ENCODE results near the gene BAIAP2L1. TPM values are rescaled to one million over a fixed set of nuclear protein-coding genes. Genes with fewer than 3 reads are reported as not detected.

BAIAP2L1 gene
- total and polyA plus RNA-seq, 2 donors = 3.7 to 4.9 TPM

GRCh38 chr7:98360221-98361130, 40.4 kb downstream of the BAIAP2L1 start:
- 68% methylated on average over 10 of the region's 10 CpGs for WGBS
- peak overlapping the region; percentile 15 for H3K27ac ChIP-seq (ENCODE audit: low read depth)
- H3K4me3 ChIP-seq (ENCODE audit: low read depth, low read length) = no peak overlapping the region
- DNase-seq (ENCODE audit: extremely low spot score) = no peak
- no peaks in the 10 kb centered on the region for H3K4me1 ChIP-seq (ENCODE audit: insufficient read depth)
- H3K36me3 ChIP-seq (ENCODE audit: insufficient read depth) = no peaks in the 10 kb centered on the region

GRCh38 chr7:98359395-98359794, 41.5 kb downstream of the BAIAP2L1 start:
- no peaks in the 10 kb centered on the region for H3K4me1 ChIP-seq (ENCODE audit: insufficient read depth)
- DNase-seq (ENCODE audit: extremely low spot score) = no peak
- H3K36me3 ChIP-seq (ENCODE audit: insufficient read depth) = no peaks in the 10 kb centered on the region
- H3K4me3 ChIP-seq (ENCODE audit: low read depth, low read length) = no peak overlapping the region
- WGBS = 85% methylated on average over 13 of the region's 13 CpGs
- H3K27ac ChIP-seq (ENCODE audit: low read depth) = no peak overlapping the region

- Histone ChIP-seq H3K36me3 (ENCODE audit: insufficient read depth) (no peaks in the 10 kb centered on the region), H3K27ac (ENCODE audit: low read depth) (no peak overlapping the region), H3K4me3 (ENCODE audit: low read depth, low read length) (no peak overlapping the region), H3K4me1 (ENCODE audit: insufficient read depth) (no peaks in the 10 kb centered on the region)
- 91% methylated on average over 6 of the region's 6 CpGs for WGBS
- no peak for DNase-seq (ENCODE audit: extremely low spot score)
Observed at GRCh38 chr7:98358706-98359105, 42.2 kb downstream of the BAIAP2L1 start.

- Histone ChIP-seq H3K4me3 (ENCODE audit: low read depth, low read length) (no peak overlapping the region), H3K36me3 (ENCODE audit: insufficient read depth) (no peaks in the 10 kb centered on the region), H3K4me1 (ENCODE audit: insufficient read depth) (no peaks in the 10 kb centered on the region), H3K27ac (ENCODE audit: low read depth) (no peak overlapping the region)
- 66% methylated on average over 7 of the region's 7 CpGs for WGBS
- no peak for DNase-seq (ENCODE audit: extremely low spot score)
Observed at GRCh38 chr7:98357751-98358161, 43.1 kb downstream of the BAIAP2L1 start.

GRCh38 chr7:98355250-98355538, 45.7 kb downstream of the BAIAP2L1 start:
- H3K4me1 ChIP-seq (ENCODE audit: insufficient read depth) = no peaks in the 10 kb centered on the region
- no peak overlapping the region for H3K4me3 ChIP-seq (ENCODE audit: low read depth, low read length)
- WGBS = 92% methylated on average over 6 of the region's 6 CpGs
- H3K27ac ChIP-seq (ENCODE audit: low read depth) = peak overlapping the region; percentile 25
- DNase-seq (ENCODE audit: extremely low spot score) = no peak
- H3K36me3 ChIP-seq (ENCODE audit: insufficient read depth) = no peaks in the 10 kb centered on the region

- H3K36me3 ChIP-seq (ENCODE audit: insufficient read depth) = no peaks in the 10 kb centered on the region
- 85% methylated on average over 22 of the region's 22 CpGs for WGBS
- H3K27ac ChIP-seq (ENCODE audit: low read depth) = peak overlapping the region; percentile 55
- no peaks in the 10 kb centered on the region for H3K4me1 ChIP-seq (ENCODE audit: insufficient read depth)
- DNase-seq (ENCODE audit: extremely low spot score) = peak; percentile 25
- no peak overlapping the region for H3K4me3 ChIP-seq (ENCODE audit: low read depth, low read length)
Observed at GRCh38 chr7:98354511-98355249, 46.2 kb downstream of the BAIAP2L1 start.

GRCh38 chr7:98354052-98354451, 46.8 kb downstream of the BAIAP2L1 start:
- 84% methylated on average over 7 of the region's 7 CpGs for WGBS
- DNase-seq (ENCODE audit: extremely low spot score) = no peak
- Histone ChIP-seq H3K4me3 (ENCODE audit: low read depth, low read length) (no peak overlapping the region), H3K36me3 (ENCODE audit: insufficient read depth) (no peaks in the 10 kb centered on the region), H3K27ac (ENCODE audit: low read depth) (peak overlapping the region; percentile 30), H3K4me1 (ENCODE audit: insufficient read depth) (no peaks in the 10 kb centered on the region)

- Histone ChIP-seq H3K27ac (ENCODE audit: low read depth) (peak overlapping the region; percentile 60), H3K36me3 (ENCODE audit: insufficient read depth) (no peaks in the 10 kb centered on the region), H3K4me1 (ENCODE audit: insufficient read depth) (no peaks in the 10 kb centered on the region), H3K4me3 (ENCODE audit: low read depth, low read length) (no peak overlapping the region)
- DNase-seq (ENCODE audit: extremely low spot score) = peak; percentile 37
- WGBS = 27% methylated on average over 4 of the region's 4 CpGs
Observed at GRCh38 chr7:98352621-98353020, 48.3 kb downstream of the BAIAP2L1 start.

- WGBS = 89% methylated on average over 8 of the region's 8 CpGs
- Histone ChIP-seq H3K4me3 (ENCODE audit: low read depth, low read length) (no peak overlapping the region), H3K36me3 (ENCODE audit: insufficient read depth) (no peaks in the 10 kb centered on the region), H3K27ac (ENCODE audit: low read depth) (no peak overlapping the region), H3K4me1 (ENCODE audit: insufficient read depth) (no peaks in the 10 kb centered on the region)
- no peak for DNase-seq (ENCODE audit: extremely low spot score)
Observed at GRCh38 chr7:98351136-98351535, 49.8 kb downstream of the BAIAP2L1 start.

GRCh38 chr7:98348726-98349474, 52.0 kb downstream of the BAIAP2L1 start:
- no peaks in the 10 kb centered on the region for H3K36me3 ChIP-seq (ENCODE audit: insufficient read depth)
- H3K4me3 ChIP-seq (ENCODE audit: low read depth, low read length) = no peak overlapping the region
- 90% methylated on average over 23 of the region's 23 CpGs for WGBS
- H3K27ac ChIP-seq (ENCODE audit: low read depth) = no peak overlapping the region
- DNase-seq (ENCODE audit: extremely low spot score) = no peak
- no peaks in the 10 kb centered on the region for H3K4me1 ChIP-seq (ENCODE audit: insufficient read depth)

GRCh38 chr7:98346515-98347069, 54.3 kb downstream of the BAIAP2L1 start:
- no peaks in the 10 kb centered on the region for H3K36me3 ChIP-seq (ENCODE audit: insufficient read depth)
- H3K4me3 ChIP-seq (ENCODE audit: low read depth, low read length) = no peak overlapping the region
- no peaks in the 10 kb centered on the region for H3K4me1 ChIP-seq (ENCODE audit: insufficient read depth)
- no peak for DNase-seq (ENCODE audit: extremely low spot score)
- H3K27ac ChIP-seq (ENCODE audit: low read depth) = no peak overlapping the region
- 56% methylated on average over 7 of the region's 7 CpGs for WGBS

- no peak overlapping the region for H3K4me3 ChIP-seq (ENCODE audit: low read depth, low read length)
- DNase-seq (ENCODE audit: extremely low spot score) = no peak
- H3K4me1 ChIP-seq (ENCODE audit: insufficient read depth) = no peaks in the 10 kb centered on the region
- H3K36me3 ChIP-seq (ENCODE audit: insufficient read depth) = no peaks in the 10 kb centered on the region
- WGBS = 63% methylated on average over 3 of the region's 3 CpGs
- H3K27ac ChIP-seq (ENCODE audit: low read depth) = no peak overlapping the region
Observed at GRCh38 chr7:98341106-98341505, 59.8 kb downstream of the BAIAP2L1 start.

- H3K4me3 ChIP-seq (ENCODE audit: low read depth, low read length) = no peak overlapping the region
- 98% methylated on average over 3 of the region's 3 CpGs for WGBS
- H3K36me3 ChIP-seq (ENCODE audit: insufficient read depth) = no peaks in the 10 kb centered on the region
- H3K4me1 ChIP-seq (ENCODE audit: insufficient read depth) = no peaks in the 10 kb centered on the region
- DNase-seq (ENCODE audit: extremely low spot score) = no peak
- no peak overlapping the region for H3K27ac ChIP-seq (ENCODE audit: low read depth)
Observed at GRCh38 chr7:98339043-98339442, 61.8 kb downstream of the BAIAP2L1 start.
